Sigmoid colon (tissue), 4 donors: Measurements from ENCODE around the gene EYA3.

Source experiments
- EP300 ChIP-seq, 4 donors: sonication (generic); formaldehyde crosslinking; IDR thresholded peaks; one replicate each; pipeline ENCODE4 v1.6.1; 2017; ENCODE audit warnings: antibody characterized with exemption in 4 of 4
- POLR2A ChIP-seq, 2 donors: fragments of 450-650 bp; IDR thresholded peaks; one replicate each; pipeline ENCODE4 v1.6.1; 2016; ENCODE audit warnings: antibody characterized with exemption in 2 of 2, mild to moderate bottlenecking in 2 of 2, moderate library complexity in 2 of 2

- no peak for TF ChIP-seq EP300 (IDR thresholded peaks at IDR 0.05)
- no peak for TF ChIP-seq POLR2A (IDR thresholded peaks at IDR 0.05)
Measured at GRCh38 chr1:28114844-28115243, 26.4 kb upstream of the EYA3 start.
